ENCODE data around the gene SLC25A13. TPM values are rescaled to one million over a fixed set of nuclear protein-coding genes. Genes with fewer than 3 reads are reported as not detected.

Gene SLC25A13
- total RNA-seq, 4 donors from 2014 or later: 2.3 to 53.0 (median 39.3) TPM

DNA sequence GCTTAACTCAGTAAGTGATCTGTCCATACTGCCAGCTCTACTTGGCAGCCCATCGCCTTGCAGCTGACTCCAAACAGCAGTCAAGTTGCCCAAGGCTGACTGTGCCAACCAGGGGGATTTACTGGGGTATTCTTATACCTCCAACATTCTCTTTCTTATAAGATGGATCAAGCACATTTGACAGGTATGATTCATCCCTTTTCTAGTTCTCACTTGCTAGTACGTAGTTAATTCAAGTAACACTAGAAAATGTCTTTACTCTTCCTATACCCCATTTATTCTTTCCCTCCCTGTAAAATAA is 77.0 kb downstream of the SLC25A13 start:
- Histone ChIP-seq H3K9me3 (no peaks in the 10 kb centered on the region), H3K4me1 (no peaks in the 10 kb centered on the region), H3K27ac (no peak overlapping the region), H3K27me3 (no peaks in the 10 kb centered on the region), H3K4me3 (no peak overlapping the region), H3K36me3 (no peaks in the 10 kb centered on the region)
- no peak for DNase-seq
- TF ChIP-seq, protein P1, sequence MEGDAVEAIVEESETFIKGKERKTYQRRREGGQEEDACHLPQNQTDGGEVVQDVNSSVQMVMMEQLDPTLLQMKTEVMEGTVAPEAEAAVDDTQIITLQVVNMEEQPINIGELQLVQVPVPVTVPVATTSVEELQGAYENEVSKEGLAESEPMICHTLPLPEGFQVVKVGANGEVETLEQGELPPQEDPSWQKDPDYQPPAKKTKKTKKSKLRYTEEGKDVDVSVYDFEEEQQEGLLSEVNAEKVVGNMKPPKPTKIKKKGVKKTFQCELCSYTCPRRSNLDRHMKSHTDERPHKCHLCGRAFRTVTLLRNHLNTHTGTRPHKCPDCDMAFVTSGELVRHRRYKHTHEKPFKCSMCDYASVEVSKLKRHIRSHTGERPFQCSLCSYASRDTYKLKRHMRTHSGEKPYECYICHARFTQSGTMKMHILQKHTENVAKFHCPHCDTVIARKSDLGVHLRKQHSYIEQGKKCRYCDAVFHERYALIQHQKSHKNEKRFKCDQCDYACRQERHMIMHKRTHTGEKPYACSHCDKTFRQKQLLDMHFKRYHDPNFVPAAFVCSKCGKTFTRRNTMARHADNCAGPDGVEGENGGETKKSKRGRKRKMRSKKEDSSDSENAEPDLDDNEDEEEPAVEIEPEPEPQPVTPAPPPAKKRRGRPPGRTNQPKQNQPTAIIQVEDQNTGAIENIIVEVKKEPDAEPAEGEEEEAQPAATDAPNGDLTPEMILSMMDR (IDR thresholded peaks at IDR 0.05): no peak
- no peak for TF ChIP-seq POLR2A (IDR thresholded peaks at IDR 0.05)
- intact Hi-C loops (cut with DNase I; ENCODE audit: low total_unique reads): no loop called here

GRCh38 chr7:96244244-96244991 is 77.5 kb downstream of the SLC25A13 start:
- Histone ChIP-seq H3K27me3 (no peaks in the 10 kb centered on the region), H3K4me3 (no peak overlapping the region), H3K9me3 (no peaks in the 10 kb centered on the region), H3K36me3 (no peaks in the 10 kb centered on the region), H3K4me1 (no peaks in the 10 kb centered on the region), H3K27ac (no peak overlapping the region)
- DNase-seq: no peak
- no peak for TF ChIP-seq POLR2A (IDR thresholded peaks at IDR 0.05)
- TF ChIP-seq, protein P1 (IDR thresholded peaks at IDR 0.05): no peak
- intact Hi-C loops (cut with DNase I; ENCODE audit: low total_unique reads): no loop called here

DNA sequence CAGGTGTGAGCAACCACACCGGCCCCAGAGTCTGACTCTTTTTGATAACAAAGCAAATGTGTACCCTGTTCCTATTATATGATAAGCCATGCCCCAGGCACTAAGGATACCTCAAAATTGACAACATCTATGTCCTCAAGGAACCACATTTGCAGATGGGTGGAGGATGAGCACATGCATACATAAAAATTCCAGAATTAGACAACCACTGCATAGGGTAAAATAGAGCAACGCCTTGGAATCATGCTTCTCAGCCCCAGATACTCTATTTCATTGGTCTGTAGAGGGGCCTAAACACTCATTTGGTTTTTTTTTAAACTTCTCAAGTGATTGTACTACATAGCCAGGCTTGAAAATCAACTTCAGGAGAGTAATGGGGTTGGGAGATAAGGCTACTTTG is 78.7 kb downstream of the SLC25A13 start:
- intact Hi-C loops (cut with DNase I; ENCODE audit: low total_unique reads): no loop called here
- H3K27me3 ChIP-seq: no peaks in the 10 kb centered on the region
- no peaks in the 10 kb centered on the region for H3K9me3 ChIP-seq
- H3K36me3 ChIP-seq: no peaks in the 10 kb centered on the region
- TF ChIP-seq, protein P1 (IDR thresholded peaks at IDR 0.05): no peak
- no peak for TF ChIP-seq POLR2A (IDR thresholded peaks at IDR 0.05)
- no peaks in the 10 kb centered on the region for H3K4me1 ChIP-seq
- DNase-seq: no peak
- no peak overlapping the region for H3K27ac ChIP-seq
- no peak overlapping the region for H3K4me3 ChIP-seq

GRCh38 chr7:96241855-96242254 is 80.0 kb downstream of the SLC25A13 start:
- no peak for DNase-seq
- Histone ChIP-seq H3K27ac (no peak overlapping the region), H3K9me3 (no peaks in the 10 kb centered on the region), H3K4me1 (no peaks in the 10 kb centered on the region), H3K4me3 (no peak overlapping the region), H3K27me3 (no peaks in the 10 kb centered on the region), H3K36me3 (no peaks in the 10 kb centered on the region)
- TF ChIP-seq, protein P1 (IDR thresholded peaks at IDR 0.05): no peak
- TF ChIP-seq POLR2A (IDR thresholded peaks at IDR 0.05): no peak
- intact Hi-C loops (cut with DNase I; ENCODE audit: low total_unique reads): no loop called here

DNA sequence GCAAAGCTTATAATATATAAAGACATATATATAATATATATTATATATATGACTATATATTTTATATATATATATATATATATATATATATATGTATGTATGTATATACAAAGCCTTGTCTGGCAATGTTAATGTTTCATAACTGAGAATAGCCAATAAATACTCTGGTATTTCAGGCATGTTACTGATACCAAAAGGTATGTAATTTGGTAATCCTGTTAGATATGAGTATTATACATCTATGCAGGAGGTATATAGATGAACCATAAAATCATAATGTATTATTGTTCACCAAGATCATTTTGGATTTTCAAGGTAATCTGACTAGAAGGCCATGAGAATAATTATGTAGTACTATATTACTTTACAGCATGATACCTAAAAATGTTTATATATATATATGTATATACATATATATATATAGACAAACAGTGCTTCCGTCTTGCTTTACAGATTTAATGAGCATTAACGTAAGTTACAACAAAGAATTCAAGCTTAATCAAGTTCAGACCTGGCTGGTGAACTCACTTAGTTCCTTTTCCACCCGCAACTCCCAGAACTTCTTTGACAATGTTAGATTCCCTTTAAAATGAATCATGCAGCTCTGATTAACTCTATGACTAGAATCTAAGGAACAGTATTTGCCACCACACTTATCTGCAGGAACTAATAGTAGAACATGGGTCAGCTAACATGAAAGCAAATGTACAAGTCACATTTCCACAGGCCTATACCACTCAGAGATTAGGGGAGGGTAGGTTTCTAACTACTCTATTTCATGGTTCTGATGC is 82.7 kb downstream of the SLC25A13 start:
- peaks cover 0 to 5% of the 10 kb centered on the region in 2 donors for H3K4me1 ChIP-seq
- no peaks in the 10 kb centered on the region for H3K36me3 ChIP-seq
- no peak overlapping the region for H3K4me3 ChIP-seq
- no peaks in the 10 kb centered on the region for H3K27me3 ChIP-seq
- TF ChIP-seq, protein P1 (IDR thresholded peaks at IDR 0.05): no peak
- no peak for TF ChIP-seq POLR2A (IDR thresholded peaks at IDR 0.05)
- intact Hi-C loops (cut with DNase I; ENCODE audit: low total_unique reads): no loop called here
- DNase-seq: no peak
- H3K27ac ChIP-seq: no peak overlapping the region
- no peaks in the 10 kb centered on the region for H3K9me3 ChIP-seq

All from uterus (tissue), 4 donors.